ENCODE data around the gene RAG1. TPM values are rescaled to one million over a fixed set of nuclear protein-coding genes. Genes with fewer than 3 reads are reported as not detected.
A peak's percentile ranks its signal among the peaks of the same experiment; 100 is the strongest.

Gene RAG1
- total and polyA plus RNA-seq, 2 of the 8 experiments (the other 6 are each of a cell fraction or from before 2014, with no cell fraction given), result 0.14 to 0.58 TPM

- H3K27me3 ChIP-seq (replicated peaks in 1 of 4; ENCODE audit: control insufficient read depth in 3 of 4, extremely low read depth in 1 of 4, insufficient read depth in 3 of 4, low read length in 3 of 4), result no peaks in the 10 kb centered on the region
These were observed 1.3 kb upstream of the RAG1 start for GRCh38 chr11:36566407-36567053.

More at GRCh38 chr11:36566407-36567053, 1.3 kb upstream of the RAG1 start:
- Histone ChIP-seq H2AFZ (ENCODE audit: low read length) (no peak overlapping the region), H3K18ac (ENCODE audit: extremely low read depth, low read length) (no peak overlapping the region), H3K56ac (replicated peaks; ENCODE audit: insufficient read length, low read depth, low read length) (no peak overlapping the region), H3K9me3 (ENCODE audit: insufficient read depth in 2 of 2, low read depth in 1 of 2, low read length in 1 of 2) (no peaks in the 10 kb centered on the region), H4K91ac (replicated peaks; ENCODE audit: insufficient read length, low read length) (no peak overlapping the region), H3K4me1 (replicated peaks in 1 of 4; ENCODE audit: control insufficient read depth in 3 of 4, insufficient read depth in 4 of 4, low read length in 3 of 4) (no peaks in the 10 kb centered on the region), H2BK20ac (ENCODE audit: low read length) (no peak overlapping the region), H3K4ac (replicated peaks; ENCODE audit: insufficient read length, low read depth, low read length) (no peak overlapping the region), H4K8ac (ENCODE audit: extremely low read depth, insufficient read depth, low read length) (no peak overlapping the region), H2BK15ac (ENCODE audit: low read length) (no peak overlapping the region), H3K27ac (ENCODE audit: low read depth, low read length) (no peak overlapping the region), H3K23ac (ENCODE audit: insufficient read length) (no peak overlapping the region), H3K14ac (ENCODE audit: insufficient read length) (no peak overlapping the region), H3K36me3 (ENCODE audit: control insufficient read depth in 2 of 4, insufficient read depth in 4 of 4, low read length in 3 of 4) (no peaks in the 10 kb centered on the region), H4K5ac (ENCODE audit: insufficient read length, low read depth, low read length) (no peak overlapping the region), H3K23me2 (ENCODE audit: low read depth, low read length) (no peaks in the 10 kb centered on the region), H3K79me2 (ENCODE audit: control insufficient read depth in 1 of 2, insufficient read depth in 2 of 2, low read length in 2 of 2) (no peaks in the 10 kb centered on the region), H3K9ac (replicated peaks in 1 of 4; ENCODE audit: extremely low read depth in 1 of 4, low read depth in 3 of 4, low read length in 3 of 4) (no peak overlapping the region), H4K20me1 (replicated peaks in 1 of 2; ENCODE audit: control insufficient read depth in 1 of 2, insufficient read depth in 2 of 2, low read length in 2 of 2) (peaks cover 0 to 2% of the 10 kb centered on the region in 2 experiments), H2BK5ac (ENCODE audit: low read depth, low read length) (no peak overlapping the region), H3K79me1 (ENCODE audit: low read depth, low read length) (no peaks in the 10 kb centered on the region), H2BK120ac (replicated peaks; ENCODE audit: low read depth, low read length) (no peak overlapping the region), H2AK5ac (ENCODE audit: low read depth, low read length) (no peak overlapping the region), H3K4me2 (ENCODE audit: insufficient read depth in 1 of 2, low read depth in 2 of 2, low read length in 2 of 2) (no peak overlapping the region), H2BK12ac (ENCODE audit: low read depth, low read length) (no peak overlapping the region), H3K4me3 (ENCODE audit: extremely low read depth in 1 of 4, insufficient read depth in 2 of 4, low read depth in 3 of 4, low read length in 4 of 4) (no peak overlapping the region)
- WGBS, 2 experiments (ENCODE audit: extremely low coverage in 1 of 2, insufficient coverage in 1 of 2, insufficient read length in 1 of 2, insufficient replicate concordance in 2 of 2, low coverage in 1 of 2, low lambda C conversion rate in 2 of 2, missing lambda C conversion rate in 1 of 2), result 96% methylated on average over 4 of the region's 4 CpGs; no CpG with 5 or more reads in 1 of the 2 experiments
- ChIA-PET CTCF (ENCODE audit: partially characterized antibody) (interaction anchor here (0.7 to 8.1 kb wide), 13 partner anchors 8 to 185 kb away, joined by 3 to 155 read pairs (median 12); no protein-coding TSS in a partner anchor), POLR2A (ENCODE audit: partially characterized antibody) (no interaction called here)
- DNase-seq (ENCODE audit: low read depth in 1 of 2, low spot score in 2 of 2), result no peak
- no peak for TF ChIP-seq PHF8 (conservative IDR thresholded peaks at IDR 0.05; ENCODE audit: low read depth, low read length)
- TF ChIP-seq CBX8 (IDR thresholded peaks at IDR 0.05; ENCODE audit: borderline replicate concordance, low read depth, low read length), result no peak
- TF ChIP-seq SP2 (IDR thresholded peaks at IDR 0.05; ENCODE audit: low read length), result no peak
- TF ChIP-seq ATF2 (IDR thresholded peaks at IDR 0.05; ENCODE audit: low read length), result no peak
- 0 out of 2 replicates have a peak, but pooled peaks have one; percentile 25 for TF ChIP-seq E2F6 (IDR thresholded peaks at IDR 0.05)
- no peak for TF ChIP-seq GABPA (IDR thresholded peaks at IDR 0.05; ENCODE audit: borderline replicate concordance, insufficient read depth, low read length)
- TF ChIP-seq KDM4A (IDR thresholded peaks at IDR 0.05; ENCODE audit: low read depth, low read length, severe bottlenecking), result no peak
- FAIRE-seq, result no peak
